GF-D8 (cell line): ENCODE data around the gene MDGA2.
"Not testable (repeated sequence)": the region's sequence is repeated elsewhere in the genome, so short reads cannot be mapped to it uniquely, and the experiment has no call there.

Source experiments
- DNase-seq: peaks from one replicate; lab custom pipeline; 2025; lab: John Stamatoyannopoulos, UW

The MDGA2 gene

GRCh38 chr14:46920542-46920941 is 754.9 kb downstream of the MDGA2 start:
- no peak for DNase-seq

- not testable (repeated sequence) for DNase-seq
Measured at GRCh38 chr14:46915539-46915938, 759.9 kb downstream of the MDGA2 start.

- DNase-seq = no peak
Measured at GRCh38 chr14:46902837-46903236, 772.6 kb downstream of the MDGA2 start.

GRCh38 chr14:46894476-46894875 is 780.9 kb downstream of the MDGA2 start:
- DNase-seq = no peak

- no peak for DNase-seq
Measured at GRCh38 chr14:46887144-46887543, 788.3 kb downstream of the MDGA2 start.

- no peak for DNase-seq
Measured at GRCh38 chr14:46885566-46885965, 789.8 kb downstream of the MDGA2 start.

- DNase-seq = no peak
Measured at GRCh38 chr14:46861753-46862152, 813.7 kb downstream of the MDGA2 start.

- DNase-seq = no peak
Measured at GRCh38 chr14:46840944-46841720, 834.3 kb downstream of the MDGA2 start.

- no peak for DNase-seq
Measured at GRCh38 chr14:46820291-46820690, 855.1 kb downstream of the MDGA2 start.

GRCh38 chr14:46819117-46819516 is 856.3 kb downstream of the MDGA2 start:
- DNase-seq = no peak

- DNase-seq = no peak
Measured at GRCh38 chr14:46818147-46818546, 857.3 kb downstream of the MDGA2 start.

GRCh38 chr14:46793144-46793543 is 882.3 kb downstream of the MDGA2 start:
- DNase-seq = no peak
